ENCODE data around the gene SEMA4G. TPM values are rescaled to one million over a fixed set of nuclear protein-coding genes. Genes with fewer than 3 reads are reported as not detected.

The SEMA4G gene
- total and polyA plus RNA-seq, 2 of the 13 experiments (the other 11 are each of a cell fraction or from before 2014, with no cell fraction given), result 46.2 to 207 TPM

GRCh38 chr10:100985336-100985735, 16.0 kb downstream of the SEMA4G start (continued):
- TF ChIP-seq PAXIP1 (CRISPR knock-in tag; conservative IDR thresholded peaks at IDR 0.05), result no peak
- no peak for TF ChIP-seq PCBP2 (optimal IDR thresholded peaks at IDR 0.05; ENCODE audit: low read depth, low read length, poor library complexity, severe bottlenecking)
- TF ChIP-seq MLXIP (CRISPR knock-in tag; IDR thresholded peaks at IDR 0.05; ENCODE audit: borderline replicate concordance), result no peak
- TF ChIP-seq ZNF512 (CRISPR knock-in tag; IDR thresholded peaks at IDR 0.05), result no peak
- TF ChIP-seq ZNF557 (CRISPR knock-in tag; IDR thresholded peaks at IDR 0.05), result no peak
- no peak for TF ChIP-seq ZNF225 (CRISPR knock-in tag; IDR thresholded peaks at IDR 0.05)
- TF ChIP-seq BCL3 (CRISPR knock-in tag; IDR thresholded peaks at IDR 0.05), result no peak
- TF ChIP-seq DNMT3B (CRISPR knock-in tag; conservative IDR thresholded peaks at IDR 0.05), result no peak
- TF ChIP-seq ZNF691 (CRISPR knock-in tag; IDR thresholded peaks at IDR 0.05; ENCODE audit: borderline replicate concordance, low read depth), result no peak
- TF ChIP-seq HNF1A (IDR thresholded peaks at IDR 0.05; ENCODE audit: low read depth), result no peak
- no peak for TF ChIP-seq HNF1A (CRISPR knock-in tag; IDR thresholded peaks at IDR 0.05; ENCODE audit: borderline replicate concordance)
- no peak for TF ChIP-seq NFE2L1 (CRISPR knock-in tag; IDR thresholded peaks at IDR 0.05; ENCODE audit: borderline replicate concordance)
